Measurements from ENCODE around the gene RNASE8.

The RNASE8 gene

GRCh38 chr14:21033133-21033698, 24.4 kb upstream of the RNASE8 start:
- DNase-seq, result no peak
- no peak for TF ChIP-seq CTCF (IDR thresholded peaks at IDR 0.05; ENCODE audit: low read depth, low read length, missing control alignments)
- Histone ChIP-seq H3K4me3 (ENCODE audit: low read depth, low read length) (no peak overlapping the region), H3K36me3 (replicated peaks) (no peaks in the 10 kb centered on the region), H3K27ac (no peak overlapping the region), H3K27me3 (replicated peaks) (peaks cover 2% of the 10 kb centered on the region)
- in situ Hi-C loops (cut with HindIII; ENCODE audit: low pct_ligation_motif_present, low sequenced_read_pairs), result no loop called here

DNA sequence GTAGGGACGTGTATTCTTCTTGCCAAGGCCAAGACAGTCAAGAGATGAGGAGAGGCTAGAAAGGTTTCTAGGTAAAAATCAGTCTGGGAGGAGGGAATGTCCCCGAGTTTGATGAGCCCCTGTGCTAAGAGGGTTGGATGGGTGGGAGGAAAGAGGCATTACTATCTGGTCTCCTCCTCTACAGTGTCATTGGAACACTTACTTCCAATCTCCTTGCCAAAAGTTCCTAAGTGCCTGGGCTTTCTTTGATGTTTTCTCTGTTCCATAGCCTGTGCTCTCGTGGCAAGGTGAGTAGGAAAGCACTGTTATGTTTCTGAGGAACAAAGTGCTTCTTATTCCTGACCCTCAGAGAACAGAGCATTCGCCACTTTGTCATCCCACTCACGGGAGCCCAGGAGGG, 22.9 kb upstream of the RNASE8 start, which contains the start of gene RNASE13:
RNASE13 (minus strand) TSS at position 101 of the 400 bp plus-strand sequence. CDS start 519 bp downstream, outside the sequence.
- Histone ChIP-seq H3K36me3 (replicated peaks) (no peaks in the 10 kb centered on the region), H3K4me3 (ENCODE audit: low read depth, low read length) (no peak within 1 kb of the TSS), H3K27ac (no peak within 1 kb of the TSS), H3K27me3 (replicated peaks) (peaks cover 2% of the 10 kb centered on the region)
- DNase-seq, result no peak
- TF ChIP-seq CTCF (IDR thresholded peaks at IDR 0.05; ENCODE audit: low read depth, low read length, missing control alignments), result no peak
- in situ Hi-C loops (cut with HindIII; ENCODE audit: low pct_ligation_motif_present, low sequenced_read_pairs), result no loop called here

- DNase-seq, result no peak
- in situ Hi-C loops (cut with HindIII; ENCODE audit: low pct_ligation_motif_present, low sequenced_read_pairs), result no loop called here
- no peaks in the 10 kb centered on the region for H3K36me3 ChIP-seq (replicated peaks)
- H3K27ac ChIP-seq, result no peak overlapping the region
- no peak for TF ChIP-seq CTCF (IDR thresholded peaks at IDR 0.05; ENCODE audit: low read depth, low read length, missing control alignments)
- H3K27me3 ChIP-seq (replicated peaks), result peaks cover 2% of the 10 kb centered on the region
- H3K4me3 ChIP-seq (ENCODE audit: low read depth, low read length), result no peak overlapping the region
Observed at GRCh38 chr14:21036751-21037150, 20.9 kb upstream of the RNASE8 start.

DNA sequence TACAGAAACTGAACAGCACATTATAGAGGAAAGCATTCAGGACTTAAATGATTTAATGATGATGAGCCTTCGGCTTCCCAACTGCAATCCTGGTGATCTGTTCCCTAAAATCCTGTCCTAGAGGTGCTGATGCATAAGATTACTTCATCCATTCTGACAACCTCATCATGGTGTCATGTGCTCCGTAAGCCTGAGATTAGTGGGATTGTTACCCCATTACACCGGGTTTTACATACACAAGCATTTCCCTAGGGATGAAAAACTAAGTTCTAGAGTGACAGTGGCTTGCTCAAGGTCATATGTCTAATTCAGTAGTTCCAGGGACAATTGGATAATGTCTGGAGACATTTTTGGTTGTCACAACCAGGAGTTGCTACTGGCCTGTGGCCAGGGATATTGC, 20.5 kb upstream of the RNASE8 start:
- peaks cover 2% of the 10 kb centered on the region for H3K27me3 ChIP-seq (replicated peaks)
- TF ChIP-seq CTCF (IDR thresholded peaks at IDR 0.05; ENCODE audit: low read depth, low read length, missing control alignments), result no peak
- H3K27ac ChIP-seq, result no peak overlapping the region
- no peak overlapping the region for H3K4me3 ChIP-seq (ENCODE audit: low read depth, low read length)
- no peaks in the 10 kb centered on the region for H3K36me3 ChIP-seq (replicated peaks)
- no peak for DNase-seq
- in situ Hi-C loops (cut with HindIII; ENCODE audit: low pct_ligation_motif_present, low sequenced_read_pairs), result no loop called here

GRCh38 chr14:21038441-21039422, 18.9 kb upstream of the RNASE8 start:
- no peak overlapping the region for H3K27ac ChIP-seq
- no peak for TF ChIP-seq CTCF (IDR thresholded peaks at IDR 0.05; ENCODE audit: low read depth, low read length, missing control alignments)
- no peaks in the 10 kb centered on the region for H3K27me3 ChIP-seq (replicated peaks)
- H3K36me3 ChIP-seq (replicated peaks), result no peaks in the 10 kb centered on the region
- in situ Hi-C loops (cut with HindIII; ENCODE audit: low pct_ligation_motif_present, low sequenced_read_pairs), result no loop called here
- H3K4me3 ChIP-seq (ENCODE audit: low read depth, low read length), result no peak overlapping the region
- no peak for DNase-seq

Data from brain microvascular endothelial cell (primary cell).